ENCODE measurements around the gene PCSK7. TPM values are rescaled to one million over a fixed set of nuclear protein-coding genes. Genes with fewer than 3 reads are reported as not detected.

Gene PCSK7
- total and polyA plus RNA-seq, 2 experiments from 2014 or later, result 29.7 to 58.8 TPM

DNA sequence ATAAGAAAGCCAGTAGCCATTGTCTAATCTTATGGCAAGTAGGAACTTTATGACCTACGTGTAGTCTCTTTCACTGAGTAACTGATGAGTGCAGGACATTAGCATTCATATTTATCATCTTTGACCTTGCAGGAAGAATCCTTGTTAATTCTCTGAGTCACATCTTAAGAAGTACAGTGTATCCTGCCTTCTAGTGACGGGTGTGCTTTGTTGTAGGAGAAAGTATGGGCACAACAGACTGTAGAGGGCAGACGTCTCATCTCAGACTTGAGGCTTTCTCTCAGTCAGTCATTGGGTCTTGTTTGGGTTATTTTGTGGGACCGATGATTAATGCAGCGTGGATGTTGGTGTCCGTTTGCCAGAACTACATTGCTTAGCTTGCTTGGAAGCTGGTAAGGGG, 7.4 kb upstream of the PCSK7 start:
- Histone ChIP-seq H3K79me2 (ENCODE audit: insufficient read depth) (peaks cover 17% of the 10 kb centered on the region), H3K4me2 (ENCODE audit: unreplicated experiment) (peak overlapping the region; percentile 62), H3K27ac (peak overlapping the region; percentile 90), H3K9me2 (ENCODE audit: insufficient read depth) (no peaks in the 10 kb centered on the region), H4K20me1 (ENCODE audit: insufficient read depth) (no peaks in the 10 kb centered on the region), H3K36me3 (ENCODE audit: low read depth) (peaks cover 8% of the 10 kb centered on the region; the same call in 1 of the 2 replicates), H3K4me3 (no peak overlapping the region), H3K9me3 (ENCODE audit: low read depth) (no peaks in the 10 kb centered on the region), H3K27me3 (replicated peaks; ENCODE audit: insufficient read depth) (no peaks in the 10 kb centered on the region), H2AFZ (no peak overlapping the region), H3K4me1 (ENCODE audit: insufficient read depth) (peaks cover 13% of the 10 kb centered on the region), H3K9ac (peak overlapping the region; percentile 67), H3F3A (ENCODE audit: insufficient read depth) (peaks cover 24% of the 10 kb centered on the region)
- in situ Hi-C loops (cut with MboI), result no loop called here
- TF ChIP-seq EZH2 (IDR thresholded peaks at IDR 0.05; ENCODE audit: insufficient read depth, poor library complexity, severe bottlenecking), result no peak
- no peak for TF ChIP-seq EZH2phosphoT487 (IDR thresholded peaks at IDR 0.05; ENCODE audit: insufficient read depth, low read depth)
- 1 to 3% methylated on average over 6 of the region's 6 CpGs for WGBS, 2 experiments (ENCODE audit: low coverage in 1 of 2, low lambda C conversion rate in 2 of 2, missing lambda C conversion rate in 2 of 2)
- peak; percentile 97 for DNase-seq

GRCh38 chr11:117238221-117238620, 6.3 kb upstream of the PCSK7 start:
- H3K27me3 ChIP-seq (replicated peaks; ENCODE audit: insufficient read depth), result no peaks in the 10 kb centered on the region
- no peak overlapping the region for H3K9ac ChIP-seq
- no peak for DNase-seq
- H4K20me1 ChIP-seq (ENCODE audit: insufficient read depth), result no peaks in the 10 kb centered on the region
- H3K9me2 ChIP-seq (ENCODE audit: insufficient read depth), result no peaks in the 10 kb centered on the region
- peaks cover 24% of the 10 kb centered on the region for H3F3A ChIP-seq (ENCODE audit: insufficient read depth)
- H3K27ac ChIP-seq, result peak overlapping the region; percentile 90
- in situ Hi-C loops (cut with MboI), result no loop called here
- H3K4me3 ChIP-seq, result no peak overlapping the region
- no peaks in the 10 kb centered on the region for H3K9me3 ChIP-seq (ENCODE audit: low read depth)
- TF ChIP-seq EZH2 (IDR thresholded peaks at IDR 0.05; ENCODE audit: insufficient read depth, poor library complexity, severe bottlenecking) (no peak), EZH2phosphoT487 (IDR thresholded peaks at IDR 0.05; ENCODE audit: insufficient read depth, low read depth) (no peak)
- peaks cover 28% of the 10 kb centered on the region for H3K79me2 ChIP-seq (ENCODE audit: insufficient read depth)
- peaks cover 8% of the 10 kb centered on the region; the same call in 1 of the 2 replicates for H3K36me3 ChIP-seq (ENCODE audit: low read depth)
- WGBS, 2 experiments (ENCODE audit: low coverage in 1 of 2, low lambda C conversion rate in 2 of 2, missing lambda C conversion rate in 2 of 2), result 88 to 89% methylated on average over 5 of the region's 5 CpGs
- no peak overlapping the region for H3K4me2 ChIP-seq (ENCODE audit: unreplicated experiment)
- no peak overlapping the region for H2AFZ ChIP-seq
- H3K4me1 ChIP-seq (ENCODE audit: insufficient read depth), result peaks cover 22% of the 10 kb centered on the region

- Histone ChIP-seq H3K79me2 (ENCODE audit: insufficient read depth) (peaks cover 64% of the 10 kb centered on the region), H3K36me3 (ENCODE audit: low read depth) (no peaks in the 10 kb centered on the region), H3K4me1 (ENCODE audit: insufficient read depth) (peaks cover 21% of the 10 kb centered on the region), H3K9me3 (ENCODE audit: low read depth) (no peaks in the 10 kb centered on the region), H3F3A (ENCODE audit: insufficient read depth) (peaks cover 6% of the 10 kb centered on the region), H3K9ac (peak overlapping the region; percentile 88), H2AFZ (peak overlapping the region; percentile 85), H3K4me3 (peak overlapping the region; percentile 97), H3K27ac (0 out of 2 replicates have a peak overlapping the region, but pooled peaks have one; percentile 3), H3K9me2 (ENCODE audit: insufficient read depth) (no peaks in the 10 kb centered on the region), H3K27me3 (replicated peaks; ENCODE audit: insufficient read depth) (no peaks in the 10 kb centered on the region), H4K20me1 (ENCODE audit: insufficient read depth) (no peaks in the 10 kb centered on the region), H3K4me2 (ENCODE audit: unreplicated experiment) (peak overlapping the region; percentile 96)
- TF ChIP-seq EZH2phosphoT487 (IDR thresholded peaks at IDR 0.05; ENCODE audit: insufficient read depth, low read depth) (no peak), EZH2 (IDR thresholded peaks at IDR 0.05; ENCODE audit: insufficient read depth, poor library complexity, severe bottlenecking) (no peak)
- DNase-seq, result peak; percentile 47
- WGBS, 2 experiments (ENCODE audit: low coverage in 1 of 2, low lambda C conversion rate in 2 of 2, missing lambda C conversion rate in 2 of 2), result 1 to 3% methylated on average over 19 to 24 of the region's 27 CpGs
- in situ Hi-C loops (cut with MboI), result no loop called here
These were observed 1.1 kb upstream of the PCSK7 start for GRCh38 chr11:117232911-117233409.

- peak within 1 kb of the TSS; percentile 88 for H3K9ac ChIP-seq
- H3K27me3 ChIP-seq (replicated peaks; ENCODE audit: insufficient read depth), result no peaks in the 10 kb centered on the region
- H3K4me1 ChIP-seq (ENCODE audit: insufficient read depth), result peaks cover 21% of the 10 kb centered on the region
- H3K36me3 ChIP-seq (ENCODE audit: low read depth), result no peaks in the 10 kb centered on the region
- no peaks in the 10 kb centered on the region for H3K9me2 ChIP-seq (ENCODE audit: insufficient read depth)
- H3K4me2 ChIP-seq (ENCODE audit: unreplicated experiment), result peak within 1 kb of the TSS; percentile 100
- H3F3A ChIP-seq (ENCODE audit: insufficient read depth), result 0 out of 2 replicates have a peak, but pooled peaks cover 1% of the 10 kb centered on the region
- peak within 1 kb of the TSS; percentile 99 for H2AFZ ChIP-seq
- in situ Hi-C loops (cut with MboI), result no loop called here
- no peaks in the 10 kb centered on the region for H4K20me1 ChIP-seq (ENCODE audit: insufficient read depth)
- peak; percentile 90 for DNase-seq
- peak within 1 kb of the TSS; percentile 77 for H3K27ac ChIP-seq
- TF ChIP-seq EZH2phosphoT487 (IDR thresholded peaks at IDR 0.05; ENCODE audit: insufficient read depth, low read depth) (no peak), EZH2 (IDR thresholded peaks at IDR 0.05; ENCODE audit: insufficient read depth, poor library complexity, severe bottlenecking) (no peak)
- 0 to 1% methylated on average over 41 to 83 of the region's 94 CpGs for WGBS, 2 experiments (ENCODE audit: low coverage in 1 of 2, low lambda C conversion rate in 2 of 2, missing lambda C conversion rate in 2 of 2)
- H3K9me3 ChIP-seq (ENCODE audit: low read depth), result no peaks in the 10 kb centered on the region
- H3K79me2 ChIP-seq (ENCODE audit: insufficient read depth), result peaks cover 64% of the 10 kb centered on the region
- H3K4me3 ChIP-seq, result peak within 1 kb of the TSS; percentile 97
These were observed 412 bp upstream of the PCSK7 start, which contains the start of gene RNF214 for GRCh38 chr11:117232092-117232878. RNF214 (plus strand) TSS chr11:117232671; CDS start chr11:117234273, 1,602 bp downstream.

Data from GM23248 (cell line).